Retinal pigment epithelial cell (primary cell): ENCODE results near the gene GP1BB.

Experiments used
- DNase-seq: peaks from one replicate; pipeline ENCODE4 v3.0.0-alpha.2; 2010; ENCODE audit warnings: low read depth
- H3K4me3 ChIP-seq: 2 replicates; pipeline ENCODE4 v1.5.1; 2011; ENCODE audit warnings: mild to moderate bottlenecking, low read length, control low read depth, moderate library complexity
- TF ChIP-seq, protein P1 (sequence below): conservative IDR thresholded peaks from 2 replicates; pipeline ENCODE4 v1.5.1; 2011; ENCODE audit warnings: low read depth, low read length, control low read depth, inconsistent platforms

The GP1BB gene

DNA sequence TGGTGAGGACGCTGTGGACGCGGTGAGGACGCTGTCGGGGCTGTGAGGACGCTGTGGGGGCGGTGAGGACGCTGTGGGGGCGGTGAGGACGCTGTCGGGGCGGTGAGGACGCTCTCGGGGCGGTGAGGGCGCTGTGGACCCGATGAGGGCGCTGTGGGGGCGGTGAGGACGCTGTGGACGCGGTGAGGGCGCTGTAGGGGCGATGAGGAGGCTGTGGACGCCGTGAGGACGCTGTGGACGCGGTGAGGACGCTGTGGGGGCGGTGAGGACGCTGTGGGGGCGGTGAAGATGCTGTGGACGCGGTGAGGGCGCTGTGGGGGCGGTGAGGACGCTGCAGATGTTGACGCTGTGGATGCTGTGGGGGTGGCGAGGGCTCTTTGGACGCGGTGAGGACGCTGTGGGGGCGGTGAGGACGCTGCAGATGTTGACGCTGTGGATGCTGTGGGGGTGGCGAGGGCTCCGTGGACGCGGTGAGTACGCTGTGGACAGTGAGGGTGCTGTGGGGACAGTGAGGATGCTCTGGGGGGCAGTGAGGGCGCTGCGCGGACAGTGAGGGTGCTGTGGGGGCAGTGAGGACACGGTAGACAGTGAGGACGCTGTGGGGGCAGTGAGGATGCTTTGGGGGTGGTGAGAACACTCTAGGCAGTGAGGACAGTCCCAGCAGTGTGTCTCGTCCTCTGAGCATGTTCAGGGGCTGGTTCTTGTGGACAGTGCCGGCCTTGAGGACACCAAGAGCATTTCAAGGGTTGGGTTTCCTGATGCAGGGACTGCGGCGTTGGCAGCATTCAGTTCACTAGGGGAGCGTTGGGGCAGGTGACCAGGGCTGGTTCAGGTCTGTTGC lies 4.2 kb downstream of the GP1BB start:
- DNase-seq: no peak
- TF ChIP-seq, protein P1, sequence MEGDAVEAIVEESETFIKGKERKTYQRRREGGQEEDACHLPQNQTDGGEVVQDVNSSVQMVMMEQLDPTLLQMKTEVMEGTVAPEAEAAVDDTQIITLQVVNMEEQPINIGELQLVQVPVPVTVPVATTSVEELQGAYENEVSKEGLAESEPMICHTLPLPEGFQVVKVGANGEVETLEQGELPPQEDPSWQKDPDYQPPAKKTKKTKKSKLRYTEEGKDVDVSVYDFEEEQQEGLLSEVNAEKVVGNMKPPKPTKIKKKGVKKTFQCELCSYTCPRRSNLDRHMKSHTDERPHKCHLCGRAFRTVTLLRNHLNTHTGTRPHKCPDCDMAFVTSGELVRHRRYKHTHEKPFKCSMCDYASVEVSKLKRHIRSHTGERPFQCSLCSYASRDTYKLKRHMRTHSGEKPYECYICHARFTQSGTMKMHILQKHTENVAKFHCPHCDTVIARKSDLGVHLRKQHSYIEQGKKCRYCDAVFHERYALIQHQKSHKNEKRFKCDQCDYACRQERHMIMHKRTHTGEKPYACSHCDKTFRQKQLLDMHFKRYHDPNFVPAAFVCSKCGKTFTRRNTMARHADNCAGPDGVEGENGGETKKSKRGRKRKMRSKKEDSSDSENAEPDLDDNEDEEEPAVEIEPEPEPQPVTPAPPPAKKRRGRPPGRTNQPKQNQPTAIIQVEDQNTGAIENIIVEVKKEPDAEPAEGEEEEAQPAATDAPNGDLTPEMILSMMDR: no peak
- no peak overlapping the region for H3K4me3 ChIP-seq

DNA sequence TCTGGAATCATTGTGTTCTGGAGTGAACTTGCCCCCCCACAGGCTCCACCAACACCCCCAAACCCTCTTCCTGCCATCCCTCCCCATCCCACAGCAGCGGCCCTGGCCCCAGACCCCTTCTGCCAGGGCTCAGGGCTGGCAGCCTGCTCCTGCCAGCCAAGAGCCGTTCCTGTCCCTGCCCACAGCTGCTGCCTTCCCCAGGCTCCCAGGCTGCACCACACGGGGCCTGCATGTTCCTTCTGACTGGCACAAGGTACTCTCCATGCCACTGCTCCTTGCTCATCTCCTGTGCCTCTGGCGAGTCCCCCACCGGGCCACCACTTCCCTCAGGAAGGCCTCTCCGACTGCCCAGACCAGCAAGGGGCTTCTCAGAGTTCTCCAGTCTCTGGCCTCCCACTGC lies 4.9 kb downstream of the GP1BB start:
- H3K4me3 ChIP-seq: no peak overlapping the region
- DNase-seq: no peak

DNA sequence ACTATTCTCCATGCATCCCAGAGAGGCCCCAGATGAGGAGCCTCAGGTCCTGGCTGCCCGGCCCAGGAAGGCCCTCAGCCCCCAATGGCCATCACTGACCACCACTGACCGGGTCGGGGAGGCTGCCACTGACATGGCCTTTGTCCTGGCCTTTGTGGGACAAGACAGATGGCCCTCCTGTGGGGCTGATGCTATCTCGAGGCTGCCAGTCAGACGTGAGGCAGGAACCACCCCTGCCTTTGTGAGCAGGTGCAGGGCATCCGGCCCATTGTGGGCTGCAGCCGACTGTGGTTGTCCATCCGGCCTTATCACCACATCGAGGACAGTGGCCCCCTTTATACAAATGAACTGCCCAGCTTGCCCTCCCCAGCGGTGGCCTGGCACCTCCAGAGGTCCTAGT lies 5.5 kb downstream of the GP1BB start:
- H3K4me3 ChIP-seq: no peak overlapping the region
- TF ChIP-seq, protein P1: no peak
- no peak for DNase-seq

More for the DNA sequence above, 4.9 kb downstream of the GP1BB start:
- TF ChIP-seq, protein P1: no peak

DNA sequence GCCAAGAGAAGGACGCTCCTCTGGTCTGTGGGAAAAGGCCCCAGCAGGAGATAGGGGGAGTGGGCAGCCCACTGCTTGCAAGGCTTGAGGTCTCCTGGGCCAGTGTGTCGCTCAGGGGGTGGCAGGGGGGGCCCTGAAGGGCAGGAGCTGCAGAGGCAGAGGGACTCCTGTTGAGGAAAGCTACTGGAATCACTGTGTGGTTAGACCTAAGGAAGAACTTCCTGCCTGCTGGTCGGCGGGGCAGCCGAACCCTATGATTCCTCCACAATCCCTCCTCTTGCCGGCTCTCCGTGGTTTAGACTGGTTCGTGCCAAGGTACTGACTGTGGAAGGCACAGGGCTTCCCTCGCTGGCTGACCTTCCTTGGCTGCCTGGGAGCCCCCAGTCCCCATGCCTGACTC lies 6.2 kb downstream of the GP1BB start:
- no peak for DNase-seq
- TF ChIP-seq, protein P1: no peak
- no peak overlapping the region for H3K4me3 ChIP-seq

DNA sequence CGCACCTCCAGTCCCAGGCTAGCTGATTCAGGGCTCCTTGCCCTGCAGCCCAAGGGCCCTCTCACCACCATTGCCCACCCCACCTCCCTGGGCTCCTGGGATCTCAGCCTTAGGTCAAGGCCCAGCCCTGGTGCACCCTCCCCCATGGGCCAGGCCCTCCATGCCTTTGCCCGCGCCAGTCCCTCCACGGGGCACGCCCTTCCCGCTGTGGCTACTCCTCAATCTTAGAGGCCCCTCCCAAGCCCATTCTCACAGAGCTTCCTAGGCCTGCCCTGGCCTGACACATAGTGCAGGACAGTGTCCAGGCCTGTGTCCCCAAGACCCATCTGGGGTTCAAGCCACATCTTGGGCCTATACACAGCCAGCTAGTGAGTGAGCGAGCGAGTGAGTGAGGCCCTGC lies 6.9 kb downstream of the GP1BB start:
- TF ChIP-seq, protein P1: no peak
- DNase-seq: no peak
- no peak overlapping the region for H3K4me3 ChIP-seq

DNA sequence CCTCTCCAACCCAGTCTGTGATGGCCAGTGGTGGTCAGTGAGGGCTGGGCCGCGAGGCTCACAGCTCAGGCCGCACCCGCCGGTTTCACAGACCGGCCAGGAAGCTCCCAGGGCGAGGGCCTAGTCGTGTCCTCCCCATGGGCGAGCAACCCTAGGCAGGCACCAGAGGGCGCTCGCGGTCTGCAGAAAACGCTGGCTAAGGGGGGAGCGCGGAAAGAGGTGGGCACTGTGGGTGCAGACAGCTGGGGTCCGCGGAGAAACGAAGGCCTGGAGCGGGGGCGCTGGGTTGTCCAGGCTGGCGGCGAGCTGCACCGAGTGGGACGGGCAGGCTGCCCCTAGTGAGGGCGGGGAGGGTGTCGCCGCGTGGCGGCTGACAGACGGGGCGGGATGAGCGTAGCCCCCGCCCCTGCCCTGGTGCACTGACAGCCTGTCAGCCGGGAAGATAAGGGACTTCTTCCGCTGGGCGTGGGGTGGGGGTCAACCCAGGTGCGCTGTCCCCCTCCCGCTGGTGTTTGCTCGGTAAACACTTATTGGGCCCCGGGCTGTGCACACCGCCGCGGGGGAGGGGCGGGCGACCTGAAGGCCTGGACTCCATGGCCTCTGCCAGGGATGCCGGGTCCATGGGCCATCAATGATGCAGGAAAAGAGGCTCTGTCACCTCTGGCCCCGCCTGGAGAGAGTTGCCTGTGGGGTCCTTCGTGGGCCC lies 7.5 kb downstream of the GP1BB start:
- no peak for DNase-seq
- TF ChIP-seq, protein P1: peak; percentile 90
- peak overlapping the region; percentile 35 for H3K4me3 ChIP-seq
